HEK293T (cell line): ENCODE measurements around the gene BRD3.

Source experiments
- ARNT ChIP-seq: fragments of 450-650 bp; IDR thresholded peaks from 2 replicates; pipeline ENCODE4 v1.6.1; 2017; ENCODE audit warnings: mild to moderate bottlenecking
- CTBP1 ChIP-seq: fragments of 450-650 bp; IDR thresholded peaks from 2 replicates; pipeline ENCODE4 v1.6.1; 2016; ENCODE audit warnings: borderline replicate concordance
- ELF4 ChIP-seq: fragments of 450-650 bp; IDR thresholded peaks from 2 replicates; pipeline ENCODE4 v1.6.1; 2017; ENCODE audit warnings: antibody characterized with exemption
- FOXA1 ChIP-seq: fragments of 450-650 bp; IDR thresholded peaks from 2 replicates; pipeline ENCODE4 v1.6.1; 2016; ENCODE audit warnings: mild to moderate bottlenecking
- FOXK2 ChIP-seq: fragments of 450-650 bp; IDR thresholded peaks from 2 replicates; pipeline ENCODE4 v1.6.1; 2016; ENCODE audit warnings: mild to moderate bottlenecking
- FOXM1 ChIP-seq: fragments of 450-650 bp; IDR thresholded peaks from 2 replicates; pipeline ENCODE4 v1.6.1; 2017; ENCODE audit warnings: mild to moderate bottlenecking, borderline replicate concordance
- HDGF ChIP-seq: fragments of 450-650 bp; IDR thresholded peaks from 2 replicates; pipeline ENCODE4 v1.6.1; 2017; ENCODE audit warnings: antibody characterized with exemption, borderline replicate concordance
- L3MBTL2 ChIP-seq: fragments of 450-650 bp; conservative IDR thresholded peaks from 2 replicates; pipeline ENCODE4 v1.6.1; 2016; ENCODE audit warnings: mild to moderate bottlenecking
- LEF1 ChIP-seq: fragments of 450-650 bp; IDR thresholded peaks from 2 replicates; pipeline ENCODE4 v1.6.1; 2017; ENCODE audit warnings: mild to moderate bottlenecking, borderline replicate concordance
- NFRKB ChIP-seq: fragments of 450-650 bp; IDR thresholded peaks from 2 replicates; pipeline ENCODE4 v1.6.1; 2016; ENCODE audit warnings: mild to moderate bottlenecking, moderate library complexity
- SP1 ChIP-seq: fragments of 450-650 bp; IDR thresholded peaks from 2 replicates; pipeline ENCODE4 v1.6.1; 2017
- SUZ12 ChIP-seq: fragments of 450-650 bp; IDR thresholded peaks from 2 replicates; pipeline ENCODE4 v1.6.1; 2016; ENCODE audit warnings: mild to moderate bottlenecking
- TARDBP ChIP-seq: fragments of 450-650 bp; IDR thresholded peaks from 2 replicates; pipeline ENCODE4 v1.6.1; 2016
- ZNF384 ChIP-seq: fragments of 450-650 bp; IDR thresholded peaks from 2 replicates; pipeline ENCODE4 v1.6.1; 2016

GRCh38 chr9:133993635-133994253, 74.1 kb downstream of the BRD3 start:
- no peak for TF ChIP-seq ELF4
- no peak for TF ChIP-seq FOXM1
- TF ChIP-seq TARDBP, result no peak
- TF ChIP-seq FOXK2, result no peak
- no peak for TF ChIP-seq FOXA1
- TF ChIP-seq SUZ12, result no peak
- TF ChIP-seq ARNT, result no peak
- no peak for TF ChIP-seq L3MBTL2
- no peak for TF ChIP-seq ZNF384
- no peak for TF ChIP-seq CTBP1
- TF ChIP-seq SP1, result no peak
- no peak for TF ChIP-seq LEF1
- TF ChIP-seq NFRKB, result no peak
- TF ChIP-seq HDGF, result no peak
